Ishikawa (cell line): ENCODE data around the gene MYO1E.

Source experiments
- CEBPB ChIP-seq: IDR thresholded peaks from 2 replicates; pipeline ENCODE4 v1.6.1; 2012
- CREB1 ChIP-seq: IDR thresholded peaks from 2 replicates; pipeline ENCODE4 v1.6.1; 2012; ENCODE audit warnings: low read depth
- EP300 ChIP-seq: IDR thresholded peaks from 2 replicates; pipeline ENCODE4 v1.6.1; 2012; ENCODE audit warnings: borderline replicate concordance
- FOXM1 ChIP-seq: IDR thresholded peaks from 2 replicates; pipeline ENCODE4 v1.6.1; 2012; ENCODE audit warnings: low read depth, borderline replicate concordance
- MAX ChIP-seq: IDR thresholded peaks from 2 replicates; pipeline ENCODE4 v1.6.1; 2012
- NFIC ChIP-seq: IDR thresholded peaks from 2 replicates; pipeline ENCODE4 v1.6.1; 2012
- RAD21 ChIP-seq: IDR thresholded peaks from 2 replicates; pipeline ENCODE4 v1.6.1; 2012; ENCODE audit warnings: low read depth
- TAF1 ChIP-seq: IDR thresholded peaks from 2 replicates; pipeline ENCODE4 v1.6.1; 2012; ENCODE audit warnings: low read depth, mild to moderate bottlenecking
- TCF12 ChIP-seq: IDR thresholded peaks from 2 replicates; pipeline ENCODE4 v1.6.1; 2012; ENCODE audit warnings: low read depth
- TEAD4 ChIP-seq: IDR thresholded peaks from 2 replicates; pipeline ENCODE4 v1.6.1; 2012
- USF1 ChIP-seq: IDR thresholded peaks from 2 replicates; pipeline ENCODE4 v1.6.1; 2012
- YY1 ChIP-seq: IDR thresholded peaks from 2 replicates; pipeline ENCODE4 v1.6.1; 2012; ENCODE audit warnings: low read depth
- TF ChIP-seq, protein P1 (sequence below): IDR thresholded peaks from 2 replicates; pipeline ENCODE4 v1.6.1; 2012; ENCODE audit warnings: low read depth, mild to moderate bottlenecking

- no peak for TF ChIP-seq YY1
- TF ChIP-seq EP300: no peak
- no peak for TF ChIP-seq CEBPB
- TF ChIP-seq, protein P1, sequence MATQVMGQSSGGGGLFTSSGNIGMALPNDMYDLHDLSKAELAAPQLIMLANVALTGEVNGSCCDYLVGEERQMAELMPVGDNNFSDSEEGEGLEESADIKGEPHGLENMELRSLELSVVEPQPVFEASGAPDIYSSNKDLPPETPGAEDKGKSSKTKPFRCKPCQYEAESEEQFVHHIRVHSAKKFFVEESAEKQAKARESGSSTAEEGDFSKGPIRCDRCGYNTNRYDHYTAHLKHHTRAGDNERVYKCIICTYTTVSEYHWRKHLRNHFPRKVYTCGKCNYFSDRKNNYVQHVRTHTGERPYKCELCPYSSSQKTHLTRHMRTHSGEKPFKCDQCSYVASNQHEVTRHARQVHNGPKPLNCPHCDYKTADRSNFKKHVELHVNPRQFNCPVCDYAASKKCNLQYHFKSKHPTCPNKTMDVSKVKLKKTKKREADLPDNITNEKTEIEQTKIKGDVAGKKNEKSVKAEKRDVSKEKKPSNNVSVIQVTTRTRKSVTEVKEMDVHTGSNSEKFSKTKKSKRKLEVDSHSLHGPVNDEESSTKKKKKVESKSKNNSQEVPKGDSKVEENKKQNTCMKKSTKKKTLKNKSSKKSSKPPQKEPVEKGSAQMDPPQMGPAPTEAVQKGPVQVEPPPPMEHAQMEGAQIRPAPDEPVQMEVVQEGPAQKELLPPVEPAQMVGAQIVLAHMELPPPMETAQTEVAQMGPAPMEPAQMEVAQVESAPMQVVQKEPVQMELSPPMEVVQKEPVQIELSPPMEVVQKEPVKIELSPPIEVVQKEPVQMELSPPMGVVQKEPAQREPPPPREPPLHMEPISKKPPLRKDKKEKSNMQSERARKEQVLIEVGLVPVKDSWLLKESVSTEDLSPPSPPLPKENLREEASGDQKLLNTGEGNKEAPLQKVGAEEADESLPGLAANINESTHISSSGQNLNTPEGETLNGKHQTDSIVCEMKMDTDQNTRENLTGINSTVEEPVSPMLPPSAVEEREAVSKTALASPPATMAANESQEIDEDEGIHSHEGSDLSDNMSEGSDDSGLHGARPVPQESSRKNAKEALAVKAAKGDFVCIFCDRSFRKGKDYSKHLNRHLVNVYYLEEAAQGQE: no peak
- no peak for TF ChIP-seq TEAD4
- no peak for TF ChIP-seq TCF12
- TF ChIP-seq RAD21: no peak
- no peak for TF ChIP-seq USF1
- TF ChIP-seq TAF1: no peak
- no peak for TF ChIP-seq NFIC
- no peak for TF ChIP-seq CREB1
- TF ChIP-seq MAX: no peak
- no peak for TF ChIP-seq FOXM1
Observed at GRCh38 chr15:59262316-59262715, 110.4 kb downstream of the MYO1E start.
